Erythroblast (primary cell): Measurements from ENCODE around the gene AKAP13.
"Not testable (repeated sequence)": the region's sequence is repeated elsewhere in the genome, so short reads cannot be mapped to it uniquely, and the experiment has no call there.

Experiments
- DNase-seq, 2 experiments: peaks; one replicate each; lab custom pipeline; 2025; lab: John Stamatoyannopoulos, UW
- GATA1 ChIP-seq: IDR thresholded peaks from 2 replicates; pipeline ENCODE4 v1.6.1; 2011; ENCODE audit warnings: low read depth, mild to moderate bottlenecking, control low read depth, low read length, moderate library complexity
- POLR2A ChIP-seq: IDR thresholded peaks from 2 replicates; pipeline ENCODE4 v1.6.1; 2011; ENCODE audit warnings: mild to moderate bottlenecking, low read length

Gene AKAP13

GRCh38 chr15:85424154-85424553 is 43.8 kb downstream of the AKAP13 start:
- no peak for DNase-seq
- TF ChIP-seq POLR2A, result no peak
- no peak for TF ChIP-seq GATA1

GRCh38 chr15:85426481-85426880 is 46.1 kb downstream of the AKAP13 start:
- no peak for TF ChIP-seq GATA1
- no peak for TF ChIP-seq POLR2A

GRCh38 chr15:85427286-85428028 is 47.1 kb downstream of the AKAP13 start:
- DNase-seq, result no peak
- TF ChIP-seq GATA1, result no peak
- no peak for TF ChIP-seq POLR2A

More at GRCh38 chr15:85426481-85426880, 46.1 kb downstream of the AKAP13 start:
- DNase-seq, result no peak

- DNase-seq, result no peak
- no peak for TF ChIP-seq GATA1
- TF ChIP-seq POLR2A, result no peak
Observed at GRCh38 chr15:85429522-85429921, 49.1 kb downstream of the AKAP13 start.

- TF ChIP-seq POLR2A (no peak), GATA1 (no peak)
- DNase-seq, result peak in 1 of 2 experiments; percentile 19
Observed at GRCh38 chr15:85430406-85431204, 50.2 kb downstream of the AKAP13 start.

GRCh38 chr15:85439996-85440395 is 59.6 kb downstream of the AKAP13 start:
- TF ChIP-seq POLR2A (no peak), GATA1 (no peak)
- DNase-seq, result no peak

GRCh38 chr15:85440451-85440850 is 60.0 kb downstream of the AKAP13 start:
- no peak for TF ChIP-seq GATA1
- no peak for TF ChIP-seq POLR2A
- no peak for DNase-seq

GRCh38 chr15:85441854-85442253 is 61.5 kb downstream of the AKAP13 start:
- not testable (repeated sequence) for DNase-seq

- no peak for DNase-seq
- TF ChIP-seq POLR2A (no peak), GATA1 (no peak)
Observed at GRCh38 chr15:85443046-85443445, 62.6 kb downstream of the AKAP13 start.

- TF ChIP-seq POLR2A, result no peak
- TF ChIP-seq GATA1, result no peak
- DNase-seq, result peak in 1 of 2 experiments; percentile 25
Observed at GRCh38 chr15:85443593-85444087, 63.2 kb downstream of the AKAP13 start.

- TF ChIP-seq GATA1 (no peak), POLR2A (no peak)
- DNase-seq, result no peak
Observed at GRCh38 chr15:85444122-85444745, 63.8 kb downstream of the AKAP13 start.

GRCh38 chr15:85445361-85445760 is 65.0 kb downstream of the AKAP13 start:
- TF ChIP-seq POLR2A, result no peak
- TF ChIP-seq GATA1, result no peak
- DNase-seq, result no peak

- TF ChIP-seq POLR2A (no peak), GATA1 (no peak)
- DNase-seq, result no peak
Observed at GRCh38 chr15:85451099-85451700, 70.8 kb downstream of the AKAP13 start.

- TF ChIP-seq POLR2A, result no peak
- DNase-seq, result no peak
Observed at GRCh38 chr15:85452436-85452835, 72.0 kb downstream of the AKAP13 start.
